ENCODE results near the gene DPP10. TPM values are rescaled to one million over a fixed set of nuclear protein-coding genes. Genes with fewer than 3 reads are reported as not detected.
A peak's percentile ranks its signal among the peaks of the same experiment; 100 is the strongest.

The DPP10 gene
- total and polyA plus RNA-seq, 2 of the 13 experiments (the other 11 are each of a cell fraction or from before 2014, with no cell fraction given), result 0.95 to 1.7 TPM

DNA sequence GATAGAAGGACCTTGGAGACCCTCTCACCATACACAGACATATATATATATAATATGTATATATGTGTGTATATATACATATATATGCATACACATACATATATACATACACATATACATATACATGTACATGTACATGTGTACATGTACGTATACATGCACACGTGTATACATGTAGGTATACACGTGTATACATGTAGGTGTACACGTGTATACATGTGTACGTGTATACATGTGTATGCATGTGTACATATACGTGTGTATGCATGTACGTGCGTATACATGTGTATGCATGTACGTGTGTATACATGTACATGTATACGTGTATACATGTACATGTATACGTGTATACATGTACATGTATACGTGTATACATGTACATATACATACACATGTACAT lies 54.5 kb downstream of the DPP10 start:
- in situ Hi-C loops (cut with HindIII; ENCODE audit: extremely low pct_ligation_motif_present, low pct_unique_long_range_greater_than_20kb), result no loop called here
- POLR2A ChIA-PET, result no interaction called here
- no peaks in the 10 kb centered on the region for H3K27me3 ChIP-seq (ENCODE audit: control insufficient read depth in 1 of 2, insufficient read depth in 2 of 2, low read length in 2 of 2)
- ATAC-seq, result no peak
- WGBS (ENCODE audit: low lambda C conversion rate), result 65% methylated on average over 12 of the region's 12 CpGs
- H3K36me3 ChIP-seq (replicated peaks in 1 of 2; ENCODE audit: control insufficient read depth in 1 of 2, insufficient read depth in 2 of 2, low read length in 2 of 2), result no peaks in the 10 kb centered on the region
- H4K20me1 ChIP-seq (ENCODE audit: insufficient read depth, low read length), result no peaks in the 10 kb centered on the region
- BruUV-seq (replicated peaks), result no TSS peak
- CTCF ChIA-PET (ENCODE audit: low intra/inter-chr PET ratio, low total read pairs), result no interaction called here
- no peak overlapping the region for H2AFZ ChIP-seq (ENCODE audit: low read length)
- H3K79me2 ChIP-seq (ENCODE audit: insufficient read depth, low read length), result no peaks in the 10 kb centered on the region
- no peak overlapping the region for H3K4me2 ChIP-seq (ENCODE audit: low read depth, low read length)
- H3K4me1 ChIP-seq (ENCODE audit: insufficient read depth, low read length), result no peaks in the 10 kb centered on the region
- no peak overlapping the region for H3K4me3 ChIP-seq (replicated peaks in 1 of 3; ENCODE audit: insufficient read depth in 1 of 3, low read depth in 2 of 3, low read length in 3 of 3)
- DNase-seq (ENCODE audit: low spot score), result no peak
- no peaks in the 10 kb centered on the region for H3K9me3 ChIP-seq (ENCODE audit: low read length)
- no peak overlapping the region for H3K27ac ChIP-seq (ENCODE audit: extremely low read length, insufficient read depth, low read length)
- TF ChIP-seq, protein P1, sequence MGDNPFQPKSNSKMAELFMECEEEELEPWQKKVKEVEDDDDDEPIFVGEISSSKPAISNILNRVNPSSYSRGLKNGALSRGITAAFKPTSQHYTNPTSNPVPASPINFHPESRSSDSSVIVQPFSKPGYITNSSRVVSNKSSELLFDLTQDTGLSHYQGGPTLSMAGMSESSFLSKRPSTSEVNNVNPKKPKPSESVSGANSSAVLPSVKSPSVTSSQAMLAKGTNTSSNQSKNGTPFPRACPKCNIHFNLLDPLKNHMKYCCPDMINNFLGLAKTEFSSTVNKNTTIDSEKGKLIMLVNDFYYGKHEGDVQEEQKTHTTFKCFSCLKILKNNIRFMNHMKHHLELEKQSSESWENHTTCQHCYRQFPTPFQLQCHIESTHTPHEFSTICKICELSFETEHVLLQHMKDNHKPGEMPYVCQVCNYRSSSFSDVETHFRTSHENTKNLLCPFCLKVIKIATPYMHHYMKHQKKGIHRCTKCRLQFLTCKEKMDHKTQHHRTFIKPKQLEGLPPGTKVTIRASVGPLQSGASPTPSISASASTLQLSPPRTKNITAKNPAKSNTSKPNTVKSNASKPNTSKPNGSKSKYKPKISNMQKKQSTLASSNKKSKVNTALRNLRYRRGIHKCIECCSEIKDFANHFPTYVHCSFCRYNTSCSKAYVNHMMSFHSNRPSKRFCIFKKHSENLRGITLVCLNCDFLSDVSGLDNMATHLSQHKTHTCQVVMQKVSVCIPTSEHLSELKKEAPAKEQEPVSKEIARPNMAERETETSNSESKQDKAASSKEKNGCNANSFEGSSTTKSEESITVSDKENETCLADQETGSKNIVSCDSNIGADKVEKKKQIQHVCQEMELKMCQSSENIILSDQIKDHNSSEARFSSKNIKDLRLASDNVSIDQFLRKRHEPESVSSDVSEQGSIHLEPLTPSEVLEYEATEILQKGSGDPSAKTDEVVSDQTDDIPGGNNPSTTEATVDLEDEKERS (CRISPR knock-in tag; IDR thresholded peaks at IDR 0.05), result no peak
- TF ChIP-seq ARNTL (CRISPR knock-in tag; IDR thresholded peaks at IDR 0.05) (no peak), TEAD3 (CRISPR knock-in tag; optimal IDR thresholded peaks at IDR 0.05; ENCODE audit: borderline replicate concordance) (no peak), SMC3 (IDR thresholded peaks at IDR 0.05; ENCODE audit: low read length) (no peak), ZNF10 (CRISPR knock-in tag; IDR thresholded peaks at IDR 0.05; ENCODE audit: borderline replicate concordance, low read depth) (no peak)
- TF ChIP-seq, protein P2, sequence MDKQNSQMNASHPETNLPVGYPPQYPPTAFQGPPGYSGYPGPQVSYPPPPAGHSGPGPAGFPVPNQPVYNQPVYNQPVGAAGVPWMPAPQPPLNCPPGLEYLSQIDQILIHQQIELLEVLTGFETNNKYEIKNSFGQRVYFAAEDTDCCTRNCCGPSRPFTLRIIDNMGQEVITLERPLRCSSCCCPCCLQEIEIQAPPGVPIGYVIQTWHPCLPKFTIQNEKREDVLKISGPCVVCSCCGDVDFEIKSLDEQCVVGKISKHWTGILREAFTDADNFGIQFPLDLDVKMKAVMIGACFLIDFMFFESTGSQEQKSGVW (CRISPR knock-in tag; IDR thresholded peaks at IDR 0.05; ENCODE audit: borderline replicate concordance), result no peak
- TF ChIP-seq, protein P3, sequence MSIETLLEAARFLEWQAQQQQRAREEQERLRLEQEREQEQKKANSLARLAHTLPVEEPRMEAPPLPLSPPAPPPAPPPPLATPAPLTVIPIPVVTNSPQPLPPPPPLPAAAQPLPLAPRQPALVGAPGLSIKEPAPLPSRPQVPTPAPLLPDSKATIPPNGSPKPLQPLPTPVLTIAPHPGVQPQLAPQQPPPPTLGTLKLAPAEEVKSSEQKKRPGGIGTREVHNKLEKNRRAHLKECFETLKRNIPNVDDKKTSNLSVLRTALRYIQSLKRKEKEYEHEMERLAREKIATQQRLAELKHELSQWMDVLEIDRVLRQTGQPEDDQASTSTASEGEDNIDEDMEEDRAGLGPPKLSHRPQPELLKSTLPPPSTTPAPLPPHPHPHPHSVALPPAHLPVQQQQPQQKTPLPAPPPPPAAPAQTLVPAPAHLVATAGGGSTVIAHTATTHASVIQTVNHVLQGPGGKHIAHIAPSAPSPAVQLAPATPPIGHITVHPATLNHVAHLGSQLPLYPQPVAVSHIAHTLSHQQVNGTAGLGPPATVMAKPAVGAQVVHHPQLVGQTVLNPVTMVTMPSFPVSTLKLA (IDR thresholded peaks at IDR 0.05), result peak; percentile 98
- no peak for FAIRE-seq
- intact Hi-C loops (cut with micrococcal nuclease; ENCODE audit: unreplicated experiment), result no loop called here
- no peak overlapping the region for H3K9ac ChIP-seq (ENCODE audit: insufficient read depth, low read depth, low read length)

All from HepG2 (cell line).